Measurements from ENCODE around the gene GCGR. TPM values are rescaled to one million over a fixed set of nuclear protein-coding genes. Genes with fewer than 3 reads are reported as not detected.

The GCGR gene
- total RNA-seq, 4 donors from 2014 or later = 0.16 to 0.71 (median 0.47) TPM

GRCh38 chr17:81845361-81845760 lies 41.4 kb downstream of the GCGR start:
- H3K4me3 ChIP-seq (ENCODE audit: low read depth, poor library complexity, severe bottlenecking) = no peak overlapping the region
- no peak for DNase-seq (ENCODE audit: low spot score in 2 of 2)
- intact Hi-C loops (cut with DNase I; ENCODE audit: low total_unique reads) = no loop called here
- WGBS, 2 donors = 87 to 93% methylated on average over 13 of the region's 13 CpGs
- TF ChIP-seq POLR2A (IDR thresholded peaks at IDR 0.05) = no peak
- TF ChIP-seq CTCF (IDR thresholded peaks at IDR 0.05) = no peak

- H3K4me3 ChIP-seq (ENCODE audit: low read depth, poor library complexity, severe bottlenecking) = no peak overlapping the region
- DNase-seq (ENCODE audit: low spot score in 2 of 2) = no peak
- intact Hi-C loops (cut with DNase I; ENCODE audit: low total_unique reads) = no loop called here
- 88 to 94% methylated on average over 37 to 38 of the region's 38 CpGs for WGBS, 2 donors
- no peak for TF ChIP-seq POLR2A (IDR thresholded peaks at IDR 0.05)
- no peak for TF ChIP-seq CTCF (IDR thresholded peaks at IDR 0.05)
Observed at GRCh38 chr17:81845881-81846742, 42.2 kb downstream of the GCGR start.

GRCh38 chr17:81846743-81847689 lies 43.1 kb downstream of the GCGR start:
- no peak for TF ChIP-seq POLR2A (IDR thresholded peaks at IDR 0.05)
- no peak for TF ChIP-seq CTCF (IDR thresholded peaks at IDR 0.05)
- no peak overlapping the region for H3K4me3 ChIP-seq (ENCODE audit: low read depth, poor library complexity, severe bottlenecking)
- DNase-seq (ENCODE audit: low spot score in 2 of 2) = no peak
- intact Hi-C loops (cut with DNase I; ENCODE audit: low total_unique reads) = no loop called here
- WGBS, 2 donors = 91 to 92% methylated on average over 24 of the region's 24 CpGs

- H3K4me3 ChIP-seq (ENCODE audit: low read depth, poor library complexity, severe bottlenecking) = no peak overlapping the region
- no peak for TF ChIP-seq CTCF (IDR thresholded peaks at IDR 0.05)
- TF ChIP-seq POLR2A (IDR thresholded peaks at IDR 0.05) = no peak
- intact Hi-C loops (cut with DNase I; ENCODE audit: low total_unique reads) = no loop called here
- no peak for DNase-seq (ENCODE audit: low spot score in 2 of 2)
- 94 to 96% methylated on average over 12 of the region's 12 CpGs for WGBS, 2 donors
Observed at GRCh38 chr17:81849457-81849856, 45.5 kb downstream of the GCGR start.

- 89 to 93% methylated on average over 16 of the region's 16 CpGs for WGBS, 2 donors
- H3K4me3 ChIP-seq (ENCODE audit: low read depth, poor library complexity, severe bottlenecking) = no peak overlapping the region
- no peak for TF ChIP-seq POLR2A (IDR thresholded peaks at IDR 0.05)
- no peak for TF ChIP-seq CTCF (IDR thresholded peaks at IDR 0.05)
- intact Hi-C loops (cut with DNase I; ENCODE audit: low total_unique reads) = no loop called here
- no peak for DNase-seq (ENCODE audit: low spot score in 2 of 2)
Observed at GRCh38 chr17:81851423-81851822, 47.5 kb downstream of the GCGR start.

Data from lower leg skin (tissue), 4 donors.